Astrocyte of the hippocampus (primary cell): Measurements from ENCODE around the gene ZNF878.

Experiments
- DNase-seq: peaks from one replicate; pipeline ENCODE4 v3.0.0; 2011; ENCODE audit warnings: low read depth, low spot score

Gene ZNF878

DNA sequence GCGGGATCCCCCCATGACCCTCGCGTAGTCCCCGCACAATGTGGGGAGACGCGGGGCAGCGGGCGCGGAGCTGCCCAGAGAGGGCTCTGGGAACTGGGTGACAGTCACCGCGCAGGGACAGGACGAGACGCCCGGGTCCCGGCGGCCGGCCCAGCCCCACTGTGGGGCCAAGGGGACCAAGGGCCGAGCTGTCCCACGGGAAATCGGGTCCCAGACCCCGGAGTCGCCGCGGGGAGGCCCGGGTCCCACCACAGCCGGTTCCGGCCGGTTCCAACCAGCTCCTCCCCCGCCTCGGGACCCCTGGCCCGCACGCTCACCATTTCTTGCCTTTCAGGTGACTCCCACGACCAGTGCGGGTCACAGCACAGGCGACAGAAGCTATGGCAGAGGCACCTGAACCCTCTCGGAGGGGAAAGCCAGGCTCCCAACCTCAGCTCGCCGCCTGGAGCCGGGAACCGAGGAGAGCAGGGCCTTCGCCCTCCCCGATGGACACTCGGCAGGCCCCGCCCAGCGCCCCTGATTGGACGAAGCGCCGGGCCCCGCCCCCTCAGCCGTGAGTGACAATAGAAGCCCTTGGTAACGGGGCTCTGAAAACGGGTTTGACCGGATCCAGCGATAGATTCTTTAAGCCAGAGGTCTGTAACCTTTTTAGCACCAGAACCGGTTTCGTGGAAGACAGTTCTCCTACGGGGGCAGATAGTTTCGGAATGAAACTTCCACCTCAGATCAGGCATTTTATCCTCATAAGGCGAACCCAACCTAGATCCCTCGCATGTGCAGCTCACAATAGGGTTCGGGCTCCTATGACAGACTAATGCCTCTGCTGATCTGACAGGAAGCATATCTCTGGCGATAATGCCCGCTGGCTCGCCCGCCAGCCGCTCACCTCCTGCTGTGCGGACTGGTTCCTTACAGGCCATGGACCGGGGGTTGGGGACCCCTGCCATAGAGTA is 17.3 kb downstream of the ZNF878 start, which contains the start of gene ZNF433:
ZNF433 (minus strand) TSS at position 460 of the 953 bp plus-strand sequence; CDS start at position 320, 140 bp downstream.
- DNase-seq, result peak; percentile 96

- peak; percentile 21 for DNase-seq
Measured at GRCh38 chr19:12034620-12035019, 18.1 kb downstream of the ZNF878 start.

GRCh38 chr19:12034198-12034597 is 18.6 kb downstream of the ZNF878 start:
- peak; percentile 7 for DNase-seq

DNA sequence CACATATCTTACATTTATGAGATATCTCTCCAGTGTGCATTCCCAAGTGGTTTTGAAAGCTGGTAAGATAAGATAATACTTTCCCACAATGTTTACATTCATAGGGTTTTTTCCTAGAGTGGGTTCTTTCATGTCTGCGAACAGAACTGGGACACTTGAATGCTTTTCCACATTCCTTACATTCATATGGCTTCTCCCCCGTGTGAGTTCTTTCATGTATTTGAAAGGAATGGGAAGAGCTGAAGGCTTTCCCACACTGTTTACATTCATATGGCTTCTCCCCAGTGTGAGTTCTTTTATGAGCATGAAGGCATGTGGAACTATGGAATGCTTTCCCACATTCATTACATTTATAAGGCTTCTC is 37.0 kb downstream of the ZNF878 start:
- DNase-seq, result no peak

GRCh38 chr19:12015015-12015752 is 37.6 kb downstream of the ZNF878 start:
- no peak for DNase-seq

- DNase-seq, result peak; percentile 67
Measured at GRCh38 chr19:12000152-12000981, 52.4 kb downstream of the ZNF878 start.

DNA sequence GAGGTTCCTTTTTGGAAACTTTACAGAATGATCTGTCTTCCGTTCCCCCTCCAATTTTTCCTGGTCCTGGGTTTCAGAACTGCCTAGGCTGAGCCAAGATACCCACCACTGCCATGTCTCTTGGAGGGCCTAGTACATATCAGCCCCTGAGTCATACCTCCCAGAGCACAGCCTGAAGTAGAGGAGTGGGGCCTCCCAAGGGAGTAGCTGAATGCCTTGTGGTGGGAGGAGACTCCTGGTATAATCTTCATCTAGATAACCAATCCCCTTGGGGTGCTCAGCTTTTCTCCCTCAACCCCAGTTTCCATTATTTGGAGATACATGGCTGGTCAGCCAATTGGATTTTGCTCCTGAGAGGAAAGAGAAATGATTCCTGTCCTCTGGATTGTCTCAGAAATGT is 57.6 kb downstream of the ZNF878 start:
- peak; percentile 29 for DNase-seq
